ENCODE measurements around the gene APOBEC3H. TPM values are rescaled to one million over a fixed set of nuclear protein-coding genes. Genes with fewer than 3 reads are reported as not detected.

The APOBEC3H gene
- polyA plus RNA-seq, 1 donor (not counting 4 experiments of a cell fraction or from before 2014, with no cell fraction given) = 0.41 TPM

DNA sequence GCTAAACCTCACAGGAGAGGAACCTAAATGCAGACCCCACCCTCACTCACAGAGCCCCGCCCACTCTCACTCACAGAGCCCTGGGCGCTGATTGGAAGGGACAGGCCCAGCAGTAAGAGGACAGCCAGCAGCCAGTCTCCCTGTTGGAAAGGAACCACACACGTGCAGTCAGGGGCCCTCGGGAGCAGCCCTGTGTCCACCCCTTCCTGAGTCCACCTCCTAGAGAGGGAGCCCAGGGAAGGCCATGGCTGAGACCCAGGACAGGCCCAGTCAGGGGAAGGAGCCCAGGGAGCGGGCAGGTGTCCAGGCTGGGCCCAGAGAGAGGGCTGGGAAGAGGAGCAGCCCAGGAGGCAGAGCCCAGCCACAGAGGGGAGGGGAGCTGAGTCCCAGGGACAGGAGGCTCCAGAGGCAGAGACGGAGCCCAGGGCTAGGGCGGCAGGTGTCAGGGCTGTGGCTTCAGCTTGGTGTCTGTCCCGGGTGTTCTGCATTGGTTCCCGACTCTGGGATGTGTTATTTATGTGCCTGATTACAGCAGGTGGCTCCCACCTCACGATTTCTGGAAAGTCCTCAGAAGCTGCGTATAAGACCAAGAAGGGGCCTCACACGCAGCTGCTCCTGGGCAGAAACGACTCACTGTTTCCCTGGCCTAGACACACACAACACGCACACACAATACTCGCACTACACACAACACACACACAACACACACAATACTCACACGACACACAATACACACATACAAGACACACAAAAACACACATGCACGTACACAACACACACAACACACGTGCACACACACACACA lies 9.0 kb upstream of the APOBEC3H start:
- Histone ChIP-seq H3K9ac (ENCODE audit: control insufficient read depth, extremely low read depth, insufficient read depth, low read length) (no peak overlapping the region), H2AFZ (ENCODE audit: control insufficient read depth, low read length) (no peak overlapping the region), H3K4me2 (ENCODE audit: control insufficient read depth, extremely low read depth, insufficient read depth, low read depth, low read length) (no peak overlapping the region), H4K20me1 (ENCODE audit: control insufficient read depth, extremely low read depth, insufficient read depth, low read length) (no peaks in the 10 kb centered on the region), H3K9me1 (ENCODE audit: control insufficient read depth, extremely low read depth, insufficient read depth, low read length) (no peaks in the 10 kb centered on the region), H3K36me3 (ENCODE audit: control insufficient read depth in 2 of 2, extremely low read depth in 1 of 2, insufficient read depth in 2 of 2, low read length in 2 of 2) (no peaks in the 10 kb centered on the region), H3K27me3 (ENCODE audit: control insufficient read depth, extremely low read depth, insufficient read depth, low read length) (no peaks in the 10 kb centered on the region), H3K4me1 (ENCODE audit: control insufficient read depth, extremely low read depth, insufficient read depth, low read length) (peaks cover 25% of the 10 kb centered on the region), H3K27ac (ENCODE audit: control insufficient read depth, insufficient read depth, low read length) (no peak overlapping the region), H3K79me2 (ENCODE audit: control insufficient read depth, insufficient read depth, low read length) (no peaks in the 10 kb centered on the region), H3K9me3 (ENCODE audit: control insufficient read depth, low read depth, low read length) (no peaks in the 10 kb centered on the region), H3K4me3 (ENCODE audit: control insufficient read depth in 2 of 3, extremely low read depth in 1 of 3, insufficient read depth in 2 of 3, low read depth in 1 of 3, low read length in 3 of 3) (no peak overlapping the region)
- no peak for DNase-seq (ENCODE audit: low read depth, low spot score)
- FAIRE-seq = peak; percentile 60
- dilution Hi-C loops (cut with MboI; ENCODE audit: extremely low pct_ligation_motif_present, low sequenced_read_pairs) = no loop called here
- no peak for TF ChIP-seq EZH2 (IDR thresholded peaks at IDR 0.05; ENCODE audit: low read length)
- TF ChIP-seq, protein P1, sequence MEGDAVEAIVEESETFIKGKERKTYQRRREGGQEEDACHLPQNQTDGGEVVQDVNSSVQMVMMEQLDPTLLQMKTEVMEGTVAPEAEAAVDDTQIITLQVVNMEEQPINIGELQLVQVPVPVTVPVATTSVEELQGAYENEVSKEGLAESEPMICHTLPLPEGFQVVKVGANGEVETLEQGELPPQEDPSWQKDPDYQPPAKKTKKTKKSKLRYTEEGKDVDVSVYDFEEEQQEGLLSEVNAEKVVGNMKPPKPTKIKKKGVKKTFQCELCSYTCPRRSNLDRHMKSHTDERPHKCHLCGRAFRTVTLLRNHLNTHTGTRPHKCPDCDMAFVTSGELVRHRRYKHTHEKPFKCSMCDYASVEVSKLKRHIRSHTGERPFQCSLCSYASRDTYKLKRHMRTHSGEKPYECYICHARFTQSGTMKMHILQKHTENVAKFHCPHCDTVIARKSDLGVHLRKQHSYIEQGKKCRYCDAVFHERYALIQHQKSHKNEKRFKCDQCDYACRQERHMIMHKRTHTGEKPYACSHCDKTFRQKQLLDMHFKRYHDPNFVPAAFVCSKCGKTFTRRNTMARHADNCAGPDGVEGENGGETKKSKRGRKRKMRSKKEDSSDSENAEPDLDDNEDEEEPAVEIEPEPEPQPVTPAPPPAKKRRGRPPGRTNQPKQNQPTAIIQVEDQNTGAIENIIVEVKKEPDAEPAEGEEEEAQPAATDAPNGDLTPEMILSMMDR (optimal IDR thresholded peaks at IDR 0.05 in 1 of 3, IDR thresholded peaks at IDR 0.05 in 1 of 3, conservative IDR thresholded peaks at IDR 0.05 in 1 of 3; ENCODE audit: extremely low read depth in 1 of 3, insufficient read depth in 2 of 3, low read length in 3 of 3) = no peak

DNA sequence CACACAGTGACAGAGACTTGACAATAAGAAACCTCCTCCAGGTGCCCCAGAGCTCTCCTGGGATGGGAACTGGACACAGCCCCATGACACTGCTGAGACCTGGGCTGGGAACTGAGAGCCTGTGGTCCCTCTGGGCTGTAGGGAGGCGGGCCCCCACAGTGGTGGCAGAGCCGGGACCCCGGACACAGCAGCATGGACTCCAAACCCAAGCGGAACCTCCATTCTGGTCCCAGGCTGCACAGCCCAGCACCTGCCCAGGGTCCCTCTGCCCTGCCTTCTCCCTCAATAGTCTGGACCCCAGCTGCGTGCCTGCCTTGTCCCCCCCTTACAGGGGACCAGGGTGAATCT lies 8.4 kb upstream of the APOBEC3H start:
- DNase-seq (ENCODE audit: low read depth, low spot score) (no peak), FAIRE-seq (no peak)
- H3K9me1 ChIP-seq (ENCODE audit: control insufficient read depth, extremely low read depth, insufficient read depth, low read length) = no peaks in the 10 kb centered on the region
- no peaks in the 10 kb centered on the region for H3K79me2 ChIP-seq (ENCODE audit: control insufficient read depth, insufficient read depth, low read length)
- no peak overlapping the region for H3K4me2 ChIP-seq (ENCODE audit: control insufficient read depth, extremely low read depth, insufficient read depth, low read depth, low read length)
- no peak for TF ChIP-seq EZH2 (IDR thresholded peaks at IDR 0.05; ENCODE audit: low read length)
- TF ChIP-seq, protein P1 (optimal IDR thresholded peaks at IDR 0.05 in 1 of 3, IDR thresholded peaks at IDR 0.05 in 1 of 3, conservative IDR thresholded peaks at IDR 0.05 in 1 of 3; ENCODE audit: extremely low read depth in 1 of 3, insufficient read depth in 2 of 3, low read length in 3 of 3) = no peak
- H3K4me3 ChIP-seq (ENCODE audit: control insufficient read depth in 2 of 3, extremely low read depth in 1 of 3, insufficient read depth in 2 of 3, low read depth in 1 of 3, low read length in 3 of 3) = no peak overlapping the region
- no peaks in the 10 kb centered on the region for H4K20me1 ChIP-seq (ENCODE audit: control insufficient read depth, extremely low read depth, insufficient read depth, low read length)
- H3K9me3 ChIP-seq (ENCODE audit: control insufficient read depth, low read depth, low read length) = no peaks in the 10 kb centered on the region
- H2AFZ ChIP-seq (ENCODE audit: control insufficient read depth, low read length) = no peak overlapping the region
- H3K36me3 ChIP-seq (ENCODE audit: control insufficient read depth in 2 of 2, extremely low read depth in 1 of 2, insufficient read depth in 2 of 2, low read length in 2 of 2) = no peaks in the 10 kb centered on the region
- dilution Hi-C loops (cut with MboI; ENCODE audit: extremely low pct_ligation_motif_present, low sequenced_read_pairs) = no loop called here
- H3K27ac ChIP-seq (ENCODE audit: control insufficient read depth, insufficient read depth, low read length) = no peak overlapping the region
- peaks cover 25% of the 10 kb centered on the region for H3K4me1 ChIP-seq (ENCODE audit: control insufficient read depth, extremely low read depth, insufficient read depth, low read length)
- no peaks in the 10 kb centered on the region for H3K27me3 ChIP-seq (ENCODE audit: control insufficient read depth, extremely low read depth, insufficient read depth, low read length)
- no peak overlapping the region for H3K9ac ChIP-seq (ENCODE audit: control insufficient read depth, extremely low read depth, insufficient read depth, low read length)
